Liver (tissue), 9 donors: Measurements from ENCODE around the gene RBM3. TPM values are rescaled to one million over a fixed set of nuclear protein-coding genes. Genes with fewer than 3 reads are reported as not detected.

Experiments
- DNase-seq: peaks from one replicate; pipeline ENCODE4 v3.0.0-alpha.2; 2017; ENCODE audit warnings: low spot score
- H3K27ac ChIP-seq, 2 donors: one replicate each; pipeline ENCODE4 v1.7.0; 2013; ENCODE audit warnings: inconsistent platforms in 2 of 2, low read length in 2 of 2, control low read depth in 1 of 2, low read depth in 1 of 2, mild to moderate bottlenecking in 1 of 2
- H3K27me3 ChIP-seq, 4 donors: one replicate each; pipeline versions ENCODE4 v1.6.1 to v1.7.0; 2013; ENCODE audit warnings: low read length in 3 of 4, inconsistent platforms in 1 of 4, mild to moderate bottlenecking in 1 of 4, moderate library complexity in 1 of 4; ENCODE audit not compliant: control insufficient read depth in 4 of 4, insufficient read depth in 4 of 4
- H3K36me3 ChIP-seq, 4 donors: one replicate each; pipeline versions ENCODE4 v1.6.1 to v1.7.0; 2013; ENCODE audit warnings: low read length in 3 of 4, mild to moderate bottlenecking in 3 of 4, low read depth in 1 of 4, moderate library complexity in 1 of 4; ENCODE audit not compliant: control insufficient read depth in 4 of 4, insufficient read depth in 3 of 4
- H3K4me1 ChIP-seq, 4 donors: one replicate each; pipeline versions ENCODE4 v1.6.1 to v1.7.0; 2013; ENCODE audit warnings: low read length in 3 of 4, mild to moderate bottlenecking in 3 of 4, moderate library complexity in 1 of 4; ENCODE audit not compliant: control insufficient read depth in 4 of 4, insufficient read depth in 4 of 4
- H3K4me3 ChIP-seq, 3 donors: one replicate each; pipeline versions ENCODE4 v1.6.1 to v1.7.0; 2013; ENCODE audit warnings: low read length in 3 of 3, control low read depth in 1 of 3, low read depth in 1 of 3, mild to moderate bottlenecking in 1 of 3
- H3K9ac ChIP-seq, 2 donors: one replicate each; pipeline ENCODE4 v1.7.0; 2013; ENCODE audit warnings: low read length in 2 of 2, mild to moderate bottlenecking in 2 of 2, moderate library complexity in 2 of 2, control low read depth in 1 of 2, low read depth in 1 of 2
- H3K9me3 ChIP-seq, 4 donors: one replicate each; pipeline versions ENCODE4 v1.6.1 to v1.7.0; 2013; ENCODE audit warnings: low read length in 3 of 4; ENCODE audit not compliant: control insufficient read depth in 4 of 4
- EGR1 ChIP-seq, 2 donors: IDR thresholded peaks; 2 replicates each; pipeline ENCODE4 v1.6.1; 2016 to 2018; ENCODE audit warnings: antibody characterized with exemption in 2 of 2, low read depth in 2 of 2
- FOXA1 ChIP-seq: IDR thresholded peaks from 2 replicates; pipeline ENCODE4 v1.6.1; 2016; ENCODE audit warnings: antibody characterized with exemption
- FOXA2 ChIP-seq: IDR thresholded peaks from 2 replicates; pipeline ENCODE4 v1.6.1; 2016; ENCODE audit warnings: antibody characterized with exemption
- GABPA ChIP-seq, 2 donors: IDR thresholded peaks in 1 of 2; conservative IDR thresholded peaks in 1 of 2; 2 replicates each; pipeline ENCODE4 v1.6.1; 2016; ENCODE audit warnings: antibody characterized with exemption in 2 of 2, mild to moderate bottlenecking in 1 of 2, moderate library complexity in 1 of 2
- HNF4A ChIP-seq, 2 donors: conservative IDR thresholded peaks; 2 replicates each; pipeline ENCODE4 v1.6.1; 2016; ENCODE audit warnings: antibody characterized with exemption in 2 of 2, mild to moderate bottlenecking in 2 of 2
- HNF4G ChIP-seq: IDR thresholded peaks from 2 replicates; pipeline ENCODE4 v1.6.1; 2016; ENCODE audit warnings: antibody characterized with exemption
- JUND ChIP-seq, 2 donors: IDR thresholded peaks; 2 replicates each; pipeline ENCODE4 v1.6.1; 2016; ENCODE audit warnings: antibody characterized with exemption in 2 of 2
- NR2F2 ChIP-seq: IDR thresholded peaks from 2 replicates; pipeline ENCODE4 v1.6.1; 2016; ENCODE audit warnings: antibody characterized with exemption
- RAD21 ChIP-seq, 2 donors: IDR thresholded peaks; 2 replicates each; pipeline ENCODE4 v1.6.1; 2016; ENCODE audit warnings: antibody characterized with exemption in 2 of 2, mild to moderate bottlenecking in 2 of 2
- RXRA ChIP-seq, 2 donors: IDR thresholded peaks; 2 replicates each; pipeline ENCODE4 v1.6.1; 2017 to 2018; ENCODE audit warnings: antibody characterized with exemption in 2 of 2, mild to moderate bottlenecking in 1 of 2
- SP1 ChIP-seq: IDR thresholded peaks from 2 replicates; pipeline ENCODE4 v1.6.1; 2018; ENCODE audit warnings: antibody characterized with exemption, mild to moderate bottlenecking
- TAF1 ChIP-seq: conservative IDR thresholded peaks from 2 replicates; pipeline ENCODE4 v1.6.1; 2016; ENCODE audit warnings: antibody characterized with exemption, mild to moderate bottlenecking
- YY1 ChIP-seq: IDR thresholded peaks from 2 replicates; pipeline ENCODE4 v1.6.1; 2016; ENCODE audit warnings: antibody characterized with exemption, mild to moderate bottlenecking
- WGBS: extraction: QIAGEN DNeasy Blood & Tissue Kit; methylation state at CpG from one replicate; pipeline ENCODE4 v1.1.7; 2013; 5-methylcytosine and 5-hydroxymethylcytosine counted together
- polyA plus RNA-seq, 2 donors: library from polyadenylated mRNA; stranded (reverse) in 1 of 2; unstranded in 1 of 2; fragments of 200-250 nt in 1 of 2; fragments of >200 nt in 1 of 2; fragmentation: Nextera tagmentation in 1 of 2; extraction: Ambion mirVana in 1 of 2; gene quantifications; one replicate each; pipeline versions ENCODE4 v1.2.1 to v1.2.3, GENCODE V29; 2013 to 2015
- total RNA-seq, 2 donors: library from RNA; depleted of rRNA; stranded (reverse); fragments of >200 nt; gene quantifications; one replicate each; pipeline ENCODE4 v1.2.3, GENCODE V29; 2014
- TF ChIP-seq, protein P1 (sequence below): IDR thresholded peaks from 2 replicates; pipeline ENCODE4 v1.6.1; 2016; ENCODE audit warnings: antibody characterized with exemption, mild to moderate bottlenecking
- TF ChIP-seq, protein P2 (sequence below): fragments of 150-350 bp; IDR thresholded peaks from 2 replicates; pipeline ENCODE4 v1.5.1; 2017; ENCODE audit warnings: improper control_type of control experiment, low read depth, low read length; ENCODE audit not compliant: missing input control
- TF ChIP-seq, protein P3 (sequence below): IDR thresholded peaks from 2 replicates; pipeline ENCODE4 v1.6.1; 2016; ENCODE audit warnings: antibody characterized with exemption
- TF ChIP-seq, protein P4 (sequence below): IDR thresholded peaks from 2 replicates; pipeline ENCODE4 v1.6.1; 2016; ENCODE audit warnings: antibody characterized with exemption
- donor health status: healthy.
- donor health status: healthy.
- donor health status: healthy.
- donor health status: healthy.
- donor health status: healthy.

Gene RBM3
- total and polyA plus RNA-seq, 4 donors: 28.6 to 87.3 (median 62.1) TPM

DNA sequence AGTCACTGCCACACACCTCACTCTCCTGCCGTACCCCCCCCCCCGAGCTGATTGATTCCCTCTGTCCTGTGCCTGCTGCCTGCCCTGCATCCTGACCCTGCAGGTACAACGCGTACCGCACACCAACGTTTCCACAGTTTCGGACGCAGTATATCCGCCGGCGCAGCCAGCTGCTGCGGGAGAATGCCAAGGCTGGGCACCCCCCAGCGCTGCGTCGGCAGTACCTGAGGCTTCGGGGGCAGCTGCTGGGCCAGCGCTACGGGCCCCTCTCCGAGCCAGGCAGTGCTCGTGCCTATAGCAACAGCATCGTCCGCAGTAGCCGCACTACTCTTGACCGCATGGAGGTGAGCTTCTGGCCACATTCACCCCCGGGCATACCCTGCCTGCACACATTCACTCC is 24.3 kb downstream of the RBM3 start:
- H3K27ac ChIP-seq: no peak overlapping the region
- no peak for DNase-seq
- H3K9me3 ChIP-seq: no peaks in the 10 kb centered on the region
- peaks cover 0 to 10% (median 2%) of the 10 kb centered on the region in 4 donors for H3K4me1 ChIP-seq
- no peak overlapping the region for H3K9ac ChIP-seq
- H3K36me3 ChIP-seq: peaks cover 6 to 29% (median 14%) of the 10 kb centered on the region in 4 donors
- peak overlapping the region in 2 of 3 donors; percentile 73 to 85 for H3K4me3 ChIP-seq
- 91% methylated on average over 25 of the region's 25 CpGs for WGBS
- no peaks in the 10 kb centered on the region for H3K27me3 ChIP-seq
- TF ChIP-seq, protein P1, sequence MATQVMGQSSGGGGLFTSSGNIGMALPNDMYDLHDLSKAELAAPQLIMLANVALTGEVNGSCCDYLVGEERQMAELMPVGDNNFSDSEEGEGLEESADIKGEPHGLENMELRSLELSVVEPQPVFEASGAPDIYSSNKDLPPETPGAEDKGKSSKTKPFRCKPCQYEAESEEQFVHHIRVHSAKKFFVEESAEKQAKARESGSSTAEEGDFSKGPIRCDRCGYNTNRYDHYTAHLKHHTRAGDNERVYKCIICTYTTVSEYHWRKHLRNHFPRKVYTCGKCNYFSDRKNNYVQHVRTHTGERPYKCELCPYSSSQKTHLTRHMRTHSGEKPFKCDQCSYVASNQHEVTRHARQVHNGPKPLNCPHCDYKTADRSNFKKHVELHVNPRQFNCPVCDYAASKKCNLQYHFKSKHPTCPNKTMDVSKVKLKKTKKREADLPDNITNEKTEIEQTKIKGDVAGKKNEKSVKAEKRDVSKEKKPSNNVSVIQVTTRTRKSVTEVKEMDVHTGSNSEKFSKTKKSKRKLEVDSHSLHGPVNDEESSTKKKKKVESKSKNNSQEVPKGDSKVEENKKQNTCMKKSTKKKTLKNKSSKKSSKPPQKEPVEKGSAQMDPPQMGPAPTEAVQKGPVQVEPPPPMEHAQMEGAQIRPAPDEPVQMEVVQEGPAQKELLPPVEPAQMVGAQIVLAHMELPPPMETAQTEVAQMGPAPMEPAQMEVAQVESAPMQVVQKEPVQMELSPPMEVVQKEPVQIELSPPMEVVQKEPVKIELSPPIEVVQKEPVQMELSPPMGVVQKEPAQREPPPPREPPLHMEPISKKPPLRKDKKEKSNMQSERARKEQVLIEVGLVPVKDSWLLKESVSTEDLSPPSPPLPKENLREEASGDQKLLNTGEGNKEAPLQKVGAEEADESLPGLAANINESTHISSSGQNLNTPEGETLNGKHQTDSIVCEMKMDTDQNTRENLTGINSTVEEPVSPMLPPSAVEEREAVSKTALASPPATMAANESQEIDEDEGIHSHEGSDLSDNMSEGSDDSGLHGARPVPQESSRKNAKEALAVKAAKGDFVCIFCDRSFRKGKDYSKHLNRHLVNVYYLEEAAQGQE: no peak
- TF ChIP-seq SP1: no peak
- TF ChIP-seq NR2F2: no peak
- TF ChIP-seq GABPA (IDR thresholded peaks at IDR 0.05 in 1 of 2, conservative IDR thresholded peaks at IDR 0.05 in 1 of 2): no peak
- TF ChIP-seq JUND (IDR thresholded peaks at IDR 0.05): no peak
- TF ChIP-seq EGR1 (IDR thresholded peaks at IDR 0.05; ENCODE audit: low read depth in 2 of 2): no peak
- TF ChIP-seq, protein P2, sequence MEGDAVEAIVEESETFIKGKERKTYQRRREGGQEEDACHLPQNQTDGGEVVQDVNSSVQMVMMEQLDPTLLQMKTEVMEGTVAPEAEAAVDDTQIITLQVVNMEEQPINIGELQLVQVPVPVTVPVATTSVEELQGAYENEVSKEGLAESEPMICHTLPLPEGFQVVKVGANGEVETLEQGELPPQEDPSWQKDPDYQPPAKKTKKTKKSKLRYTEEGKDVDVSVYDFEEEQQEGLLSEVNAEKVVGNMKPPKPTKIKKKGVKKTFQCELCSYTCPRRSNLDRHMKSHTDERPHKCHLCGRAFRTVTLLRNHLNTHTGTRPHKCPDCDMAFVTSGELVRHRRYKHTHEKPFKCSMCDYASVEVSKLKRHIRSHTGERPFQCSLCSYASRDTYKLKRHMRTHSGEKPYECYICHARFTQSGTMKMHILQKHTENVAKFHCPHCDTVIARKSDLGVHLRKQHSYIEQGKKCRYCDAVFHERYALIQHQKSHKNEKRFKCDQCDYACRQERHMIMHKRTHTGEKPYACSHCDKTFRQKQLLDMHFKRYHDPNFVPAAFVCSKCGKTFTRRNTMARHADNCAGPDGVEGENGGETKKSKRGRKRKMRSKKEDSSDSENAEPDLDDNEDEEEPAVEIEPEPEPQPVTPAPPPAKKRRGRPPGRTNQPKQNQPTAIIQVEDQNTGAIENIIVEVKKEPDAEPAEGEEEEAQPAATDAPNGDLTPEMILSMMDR: no peak
- TF ChIP-seq FOXA2: no peak
- TF ChIP-seq HNF4A (conservative IDR thresholded peaks at IDR 0.05): no peak
- TF ChIP-seq, protein P3, sequence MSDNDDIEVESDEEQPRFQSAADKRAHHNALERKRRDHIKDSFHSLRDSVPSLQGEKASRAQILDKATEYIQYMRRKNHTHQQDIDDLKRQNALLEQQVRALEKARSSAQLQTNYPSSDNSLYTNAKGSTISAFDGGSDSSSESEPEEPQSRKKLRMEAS: no peak
- TF ChIP-seq RXRA (IDR thresholded peaks at IDR 0.05): no peak

DNA sequence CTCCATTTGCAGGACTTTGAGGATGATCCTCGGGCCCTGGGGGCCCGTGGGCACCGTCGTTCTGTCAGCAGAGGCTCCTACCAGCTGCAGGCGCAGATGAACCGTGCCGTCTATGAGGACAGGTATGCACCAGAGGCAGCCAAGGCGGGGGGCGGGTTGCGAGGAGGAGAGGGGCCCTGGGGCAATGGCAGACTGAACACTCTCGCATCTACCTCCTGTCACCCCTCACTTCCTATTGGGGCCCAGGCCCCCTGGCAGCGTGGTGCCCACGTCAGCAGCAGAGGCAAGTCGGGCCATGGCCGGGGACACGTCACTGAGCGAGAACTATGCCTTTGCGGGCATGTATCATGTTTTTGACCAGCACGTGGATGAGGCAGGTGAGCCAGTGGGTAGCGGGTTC is 25.1 kb downstream of the RBM3 start:
- Histone ChIP-seq H3K4me3 (no peak overlapping the region), H3K4me1 (peaks cover 0 to 10% (median 2%) of the 10 kb centered on the region in 4 donors), H3K27me3 (no peaks in the 10 kb centered on the region), H3K36me3 (peaks cover 7 to 36% (median 16%) of the 10 kb centered on the region in 4 donors), H3K9ac (no peak overlapping the region), H3K9me3 (no peaks in the 10 kb centered on the region), H3K27ac (no peak overlapping the region)
- WGBS: 98% methylated on average over 20 of the region's 20 CpGs
- no peak for TF ChIP-seq HNF4G
- TF ChIP-seq RAD21 (IDR thresholded peaks at IDR 0.05): no peak
- TF ChIP-seq FOXA1: no peak
- no peak for TF ChIP-seq YY1
- TF ChIP-seq JUND (IDR thresholded peaks at IDR 0.05): no peak
- TF ChIP-seq, protein P4, sequence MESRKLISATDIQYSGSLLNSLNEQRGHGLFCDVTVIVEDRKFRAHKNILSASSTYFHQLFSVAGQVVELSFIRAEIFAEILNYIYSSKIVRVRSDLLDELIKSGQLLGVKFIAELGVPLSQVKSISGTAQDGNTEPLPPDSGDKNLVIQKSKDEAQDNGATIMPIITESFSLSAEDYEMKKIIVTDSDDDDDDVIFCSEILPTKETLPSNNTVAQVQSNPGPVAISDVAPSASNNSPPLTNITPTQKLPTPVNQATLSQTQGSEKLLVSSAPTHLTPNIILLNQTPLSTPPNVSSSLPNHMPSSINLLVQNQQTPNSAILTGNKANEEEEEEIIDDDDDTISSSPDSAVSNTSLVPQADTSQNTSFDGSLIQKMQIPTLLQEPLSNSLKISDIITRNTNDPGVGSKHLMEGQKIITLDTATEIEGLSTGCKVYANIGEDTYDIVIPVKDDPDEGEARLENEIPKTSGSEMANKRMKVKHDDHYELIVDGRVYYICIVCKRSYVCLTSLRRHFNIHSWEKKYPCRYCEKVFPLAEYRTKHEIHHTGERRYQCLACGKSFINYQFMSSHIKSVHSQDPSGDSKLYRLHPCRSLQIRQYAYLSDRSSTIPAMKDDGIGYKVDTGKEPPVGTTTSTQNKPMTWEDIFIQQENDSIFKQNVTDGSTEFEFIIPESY: no peak
- no peak for TF ChIP-seq TAF1
- no peak for TF ChIP-seq NR2F2
- TF ChIP-seq EGR1 (IDR thresholded peaks at IDR 0.05; ENCODE audit: low read depth in 2 of 2): no peak
- TF ChIP-seq, protein P3: no peak
- TF ChIP-seq RXRA (IDR thresholded peaks at IDR 0.05): no peak
- TF ChIP-seq, protein P1: no peak
- no peak for TF ChIP-seq GABPA (IDR thresholded peaks at IDR 0.05 in 1 of 2, conservative IDR thresholded peaks at IDR 0.05 in 1 of 2)
- no peak for DNase-seq
